Neural cell (in vitro differentiated cells): ENCODE results near the gene MEIS1.

Experiments
- EZH2 ChIP-seq: fragments of 200-600, 300-800 bp; shearing (Covaris generic), sonication (generic); IDR thresholded peaks from 2 replicates; pipeline ENCODE4 v1.6.1; 2014; ENCODE audit warnings: antibody characterized with exemption, low read length, borderline replicate concordance, mild to moderate bottlenecking; ENCODE audit not compliant: insufficient read depth, poor library complexity, severe bottlenecking
- POLR2AphosphoS5 ChIP-seq: IDR thresholded peaks from 2 replicates; pipeline ENCODE4 v1.6.1; 2012
- RAD21 ChIP-seq: fragments of 450-650 bp; conservative IDR thresholded peaks from 2 replicates; pipeline ENCODE4 v1.6.1; 2014; ENCODE audit warnings: antibody characterized with exemption, mild to moderate bottlenecking, moderate library complexity
- SMC3 ChIP-seq: fragments of 450-650 bp; conservative IDR thresholded peaks from 2 replicates; pipeline ENCODE4 v1.6.1; 2014; ENCODE audit warnings: antibody characterized with exemption, mild to moderate bottlenecking, moderate library complexity; ENCODE audit not compliant: poor library complexity
- TF ChIP-seq, protein P1 (sequence below): fragments of 450-650 bp; IDR thresholded peaks from 2 replicates; pipeline ENCODE4 v1.5.1; 2014; ENCODE audit warnings: antibody characterized with exemption, mild to moderate bottlenecking, moderate library complexity; ENCODE audit not compliant: poor library complexity, severe bottlenecking

GRCh38 chr2:66583881-66584280 lies 149.0 kb downstream of the MEIS1 start:
- TF ChIP-seq, protein P1, sequence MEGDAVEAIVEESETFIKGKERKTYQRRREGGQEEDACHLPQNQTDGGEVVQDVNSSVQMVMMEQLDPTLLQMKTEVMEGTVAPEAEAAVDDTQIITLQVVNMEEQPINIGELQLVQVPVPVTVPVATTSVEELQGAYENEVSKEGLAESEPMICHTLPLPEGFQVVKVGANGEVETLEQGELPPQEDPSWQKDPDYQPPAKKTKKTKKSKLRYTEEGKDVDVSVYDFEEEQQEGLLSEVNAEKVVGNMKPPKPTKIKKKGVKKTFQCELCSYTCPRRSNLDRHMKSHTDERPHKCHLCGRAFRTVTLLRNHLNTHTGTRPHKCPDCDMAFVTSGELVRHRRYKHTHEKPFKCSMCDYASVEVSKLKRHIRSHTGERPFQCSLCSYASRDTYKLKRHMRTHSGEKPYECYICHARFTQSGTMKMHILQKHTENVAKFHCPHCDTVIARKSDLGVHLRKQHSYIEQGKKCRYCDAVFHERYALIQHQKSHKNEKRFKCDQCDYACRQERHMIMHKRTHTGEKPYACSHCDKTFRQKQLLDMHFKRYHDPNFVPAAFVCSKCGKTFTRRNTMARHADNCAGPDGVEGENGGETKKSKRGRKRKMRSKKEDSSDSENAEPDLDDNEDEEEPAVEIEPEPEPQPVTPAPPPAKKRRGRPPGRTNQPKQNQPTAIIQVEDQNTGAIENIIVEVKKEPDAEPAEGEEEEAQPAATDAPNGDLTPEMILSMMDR, result no peak
- TF ChIP-seq RAD21, result no peak
- TF ChIP-seq POLR2AphosphoS5, result no peak
- TF ChIP-seq EZH2, result no peak
- TF ChIP-seq SMC3, result no peak
